HCT116 (cell line): ENCODE data around the gene DCUN1D2. TPM values are rescaled to one million over a fixed set of nuclear protein-coding genes. Genes with fewer than 3 reads are reported as not detected.

ENCODE experiments used
- ATAC-seq: fragments of 200-7000 bp; cut with Tn5 transposase; 2 replicates; pipeline ENCODE4 v1.9.1; 2020; ENCODE audit warnings: mild to moderate bottlenecking, moderate library complexity
- BruUV-seq: library from RNA; stranded (reverse); fragments of 400-500 nt; replicated peaks from 2 replicates; lab custom pipeline; 2021; lab: Mats Ljungman, UMichigan
- CTCF ChIA-PET: fragments of 300-600 bp; sonication (Branson Sonifier 250); formaldehyde crosslinking; loops from one replicate; lab custom pipeline; 2021; ENCODE audit warnings: antibody characterized with exemption; lab: Charles Lee
- POLR2A ChIA-PET: fragments of 300-600, 350-600 bp; sonication (Branson Sonifier 250); formaldehyde crosslinking; loops from one replicate; lab custom pipeline; 2021; ENCODE audit warnings: antibody characterized with exemption; lab: Charles Lee
- RAD21 ChIA-PET, 2 experiments: fragments of 300-600 bp; sonication (Branson Sonifier 250); formaldehyde crosslinking; loops; one replicate each; lab custom pipeline; 2023; ENCODE audit warnings: low total read pairs in 2 of 2; ENCODE audit not compliant: uncharacterized antibody in 2 of 2, unreplicated experiment in 2 of 2, low non-redundant PET in 1 of 2; lab: Charles Lee
- DNase-seq: peaks from one replicate; pipeline ENCODE4 v3.0.0-alpha.2; 2010; ENCODE audit warnings: low read depth, low spot score
- H2AFZ ChIP-seq: fragments of 200-600 bp; shearing (Covaris generic), sonication (generic); 2 replicates; pipeline ENCODE4 v1.6.1; 2017; ENCODE audit warnings: low read depth, mixed run types, mixed read lengths, antibody characterized with exemption, low read length; ENCODE audit not compliant: poor library complexity, severe bottlenecking
- H3K27ac ChIP-seq: 2 replicates; pipeline ENCODE4 v1.5.1; 2012; ENCODE audit warnings: low read depth, low read length
- H3K27me3 ChIP-seq: fragments of 200-600 bp; sonication (generic); 2 replicates; pipeline ENCODE4 v1.6.1; 2016; ENCODE audit warnings: mixed run types, low read length, mixed read lengths; ENCODE audit not compliant: insufficient read depth
- H3K36me3 ChIP-seq, 2 experiments: fragments of 200-500 bp in 1 of 2; fragments of 200-600 bp in 1 of 2; sonication (Bioruptor generic) in 1 of 2; sonication (generic) in 1 of 2; 2 replicates each; pipeline versions ENCODE4 v1.5.1 to v1.6.1; 2014 to 2016; ENCODE audit warnings: low read length in 2 of 2, inconsistent platforms in 1 of 2, mixed read lengths in 1 of 2, mixed run types in 1 of 2; ENCODE audit not compliant: insufficient read depth in 2 of 2, control insufficient read depth in 1 of 2
- H3K4me1 ChIP-seq, 2 experiments: fragments of 200-600 bp in 1 of 2; sonication (generic) in 1 of 2; 2 replicates each; pipeline versions ENCODE4 v1.5.1 to v1.6.1; 2012 to 2017; ENCODE audit warnings: low read length in 2 of 2, inconsistent platforms in 1 of 2, mild to moderate bottlenecking in 1 of 2, mixed read lengths in 1 of 2, mixed run types in 1 of 2, moderate library complexity in 1 of 2; ENCODE audit not compliant: insufficient read depth in 2 of 2, control insufficient read depth in 1 of 2
- H3K4me2 ChIP-seq: fragments of 200-600 bp; sonication (generic); 2 replicates; pipeline ENCODE4 v1.6.1; 2017; ENCODE audit warnings: mixed run types, low read length, mixed read lengths
- H3K4me3 ChIP-seq, 2 experiments: fragments of 200-600 bp in 1 of 2; sonication (generic) in 1 of 2; replicated peaks in 1 of 2; 2 replicates each; pipeline ENCODE4 v1.5.1; 2011 to 2016; ENCODE audit warnings: low read length in 2 of 2, control low read depth in 1 of 2, low read depth in 1 of 2, mild to moderate bottlenecking in 1 of 2, mixed read lengths in 1 of 2, mixed run types in 1 of 2
- H3K79me2 ChIP-seq: fragments of 200-600 bp; sonication (generic); 2 replicates; pipeline ENCODE4 v1.6.1; 2017; ENCODE audit warnings: mild to moderate bottlenecking, mixed run types, low read length, moderate library complexity, mixed read lengths; ENCODE audit not compliant: insufficient read depth
- H3K9ac ChIP-seq: fragments of 200-600 bp; sonication (generic); 2 replicates; pipeline ENCODE4 v1.6.1; 2016; ENCODE audit warnings: low read length, mixed read lengths
- H3K9me2 ChIP-seq: fragments of 200-600 bp; sonication (generic), shearing (Covaris generic); 2 replicates; pipeline ENCODE4 v1.6.1; 2017; ENCODE audit warnings: mixed run types, mild to moderate bottlenecking, moderate library complexity; ENCODE audit not compliant: insufficient read depth
- H3K9me3 ChIP-seq, 2 experiments: fragments of 200-500 bp in 1 of 2; fragments of 200-600 bp in 1 of 2; sonication (Bioruptor generic) in 1 of 2; sonication (generic) in 1 of 2; 2 replicates each; pipeline ENCODE4 v1.6.1; 2014 to 2017; ENCODE audit warnings: low read length in 2 of 2, mixed read lengths in 2 of 2, inconsistent platforms in 1 of 2, low read depth in 1 of 2, mild to moderate bottlenecking in 1 of 2, mixed run types in 1 of 2, moderate library complexity in 1 of 2; ENCODE audit not compliant: control insufficient read depth in 1 of 2, insufficient read depth in 1 of 2
- H4K20me1 ChIP-seq: fragments of 200-600 bp; sonication (generic), shearing (Covaris generic); 2 replicates; pipeline ENCODE4 v1.6.1; 2017; ENCODE audit warnings: mixed run types, mild to moderate bottlenecking, moderate library complexity; ENCODE audit not compliant: insufficient read depth
- CEBPB ChIP-seq: IDR thresholded peaks from 2 replicates; pipeline ENCODE4 v1.6.1; 2012; ENCODE audit warnings: low read depth
- CTCF ChIP-seq, 3 experiments: fragments of 200-600 bp in 1 of 3; sonication (generic) in 1 of 3; IDR thresholded peaks in 2 of 3; conservative IDR thresholded peaks in 1 of 3; 2 replicates each; pipeline ENCODE4 v1.5.1; 2012 to 2017; ENCODE audit warnings: low read depth in 2 of 3, low read length in 2 of 3, antibody characterized with exemption in 1 of 3, borderline replicate concordance in 1 of 3, control low read depth in 1 of 3, mild to moderate bottlenecking in 1 of 3, mixed read lengths in 1 of 3, mixed run types in 1 of 3, moderate library complexity in 1 of 3; ENCODE audit not compliant: insufficient read depth in 1 of 3
- ELF1 ChIP-seq: IDR thresholded peaks from 2 replicates; pipeline ENCODE4 v1.6.1; 2012; ENCODE audit warnings: low read depth, borderline replicate concordance
- EZH2phosphoT487 ChIP-seq: fragments of 200-600 bp; IDR thresholded peaks from 2 replicates; pipeline ENCODE4 v1.6.1; 2018; ENCODE audit warnings: antibody characterized with exemption, borderline replicate concordance
- FOSL1 ChIP-seq: IDR thresholded peaks from 2 replicates; pipeline ENCODE4 v1.6.1; 2012; ENCODE audit warnings: low read depth
- POLR2AphosphoS5 ChIP-seq: IDR thresholded peaks from 2 replicates; pipeline ENCODE4 v1.6.1; 2011; ENCODE audit warnings: mild to moderate bottlenecking, low read depth, low read length, moderate library complexity
- REST ChIP-seq: IDR thresholded peaks from 2 replicates; pipeline ENCODE4 v1.6.1; 2012; ENCODE audit warnings: low read depth
- SIN3A ChIP-seq: IDR thresholded peaks from 2 replicates; pipeline ENCODE4 v1.6.1; 2012; ENCODE audit warnings: low read depth
- SP1 ChIP-seq: IDR thresholded peaks from 2 replicates; pipeline ENCODE4 v1.6.1; 2012; ENCODE audit warnings: low read depth
- TCF7L2 ChIP-seq: IDR thresholded peaks from 2 replicates; pipeline ENCODE4 v1.7.0; 2011; ENCODE audit warnings: borderline replicate concordance, inconsistent platforms; ENCODE audit not compliant: insufficient read depth, insufficient read length; ENCODE audit errors: extremely low read depth
- YY1 ChIP-seq: IDR thresholded peaks from 2 replicates; pipeline ENCODE4 v1.6.1; 2011; ENCODE audit warnings: low read length, low read depth, moderate library complexity, mild to moderate bottlenecking; ENCODE audit not compliant: insufficient replicate concordance; ENCODE audit errors: extremely low read depth
- ZBTB33 ChIP-seq: IDR thresholded peaks from 2 replicates; pipeline ENCODE4 v1.6.1; 2011; ENCODE audit warnings: mild to moderate bottlenecking, low read length, moderate library complexity; ENCODE audit not compliant: insufficient replicate concordance; ENCODE audit errors: extremely low read depth
- ZNF274 ChIP-seq: fragments of 200-500 bp; sonication (Bioruptor generic); IDR thresholded peaks from 2 replicates; pipeline ENCODE4 v1.6.1; 2014; ENCODE audit warnings: mild to moderate bottlenecking, low read depth, low read length, inconsistent platforms
- intact Hi-C: fragments of 100-400 bp; cut with micrococcal nuclease; formaldehyde crosslinking; loops from 2 replicates; pipeline ENCODE4 v1.10.0; 2022
- total RNA-seq: library from RNA; stranded (reverse); gene quantifications from one replicate; pipeline ENCODE4 v1.2.1, GENCODE V29; 2021; ENCODE audit not compliant: unreplicated experiment

DCUN1D2 gene
- total RNA-seq, 1 experiment from 2014 or later = 25.4 TPM

GRCh38 chr13:113526466-113527220, 36.1 kb upstream of the DCUN1D2 start:
- Histone ChIP-seq H3K4me3 (no peak overlapping the region), H3K4me2 (no peak overlapping the region), H3K9me2 (no peaks in the 10 kb centered on the region), H3K9me3 (no peaks in the 10 kb centered on the region), H3K27ac (no peak overlapping the region), H3K9ac (no peak overlapping the region), H3K36me3 (peaks cover 15 to 19% of the 10 kb centered on the region in 2 experiments; a peak in 3 of 4 replicates), H2AFZ (no peak overlapping the region), H3K27me3 (no peaks in the 10 kb centered on the region), H3K4me1 (peaks cover 0 to 1% of the 10 kb centered on the region in 2 experiments; a peak in 1 of 4 replicates), H3K79me2 (peaks cover 10% of the 10 kb centered on the region), H4K20me1 (no peaks in the 10 kb centered on the region)
- no TSS peak for BruUV-seq
- ATAC-seq (no peak), DNase-seq (no peak)
- TF ChIP-seq ELF1 (no peak), YY1 (no peak), CTCF (IDR thresholded peaks at IDR 0.05 in 2 of 3, conservative IDR thresholded peaks at IDR 0.05 in 1 of 3; ENCODE audit: borderline replicate concordance in 1 of 3, insufficient read depth in 1 of 3, low read depth in 2 of 3, low read length in 2 of 3) (no peak), SIN3A (no peak), TCF7L2 (no peak), REST (no peak), FOSL1 (no peak), ZBTB33 (no peak), EZH2phosphoT487 (no peak), SP1 (no peak), POLR2AphosphoS5 (no peak), ZNF274 (no peak), CEBPB (no peak)
- intact Hi-C loops = no loop called here
- ChIA-PET CTCF (no interaction called here), POLR2A (no interaction called here), RAD21 (no interaction called here)
